Erythroblast (primary cell): Measurements from ENCODE around the gene MUL1.

Source experiments
- GATA1 ChIP-seq: IDR thresholded peaks from 2 replicates; pipeline ENCODE4 v1.6.1; 2011; ENCODE audit warnings: low read depth, mild to moderate bottlenecking, control low read depth, low read length, moderate library complexity
- POLR2A ChIP-seq: IDR thresholded peaks from 2 replicates; pipeline ENCODE4 v1.6.1; 2011; ENCODE audit warnings: mild to moderate bottlenecking, low read length

GRCh38 chr1:20491866-20492265 lies 16.1 kb downstream of the MUL1 start:
- TF ChIP-seq POLR2A (no peak), GATA1 (no peak)
